ENCODE measurements around the gene DENND6B. TPM values are rescaled to one million over a fixed set of nuclear protein-coding genes. Genes with fewer than 3 reads are reported as not detected.
A peak's percentile ranks its signal among the peaks of the same experiment; 100 is the strongest.

DENND6B gene
- total RNA-seq, 1 experiment from 2014 or later, result 14.3 TPM

DNA sequence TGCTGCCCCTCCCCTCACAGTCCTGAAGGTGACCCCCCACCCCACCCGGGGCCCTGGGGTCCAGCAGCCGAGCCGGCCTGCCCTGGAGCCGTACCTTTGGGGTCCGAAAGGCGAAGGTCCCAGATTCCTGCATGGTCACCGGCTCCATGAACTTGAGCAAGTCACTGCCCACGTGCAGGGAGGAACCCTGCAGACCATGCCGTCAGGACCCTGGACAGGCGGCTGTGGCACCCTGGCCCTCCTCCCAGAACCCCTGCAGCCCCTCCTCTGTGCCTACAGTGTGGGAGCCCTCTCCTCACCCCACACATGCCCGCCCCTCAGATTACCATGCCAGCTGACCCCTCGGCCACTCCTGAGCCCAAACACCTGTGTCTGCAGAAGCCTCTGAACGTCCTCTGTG is 42.3 kb downstream of the DENND6B start:
- no peak overlapping the region for H3K27ac ChIP-seq
- H3K4me1 ChIP-seq (replicated peaks; ENCODE audit: insufficient read depth), result peaks cover 38% of the 10 kb centered on the region
- H3K79me2 ChIP-seq (ENCODE audit: low read depth), result peaks cover 39% of the 10 kb centered on the region
- TF ChIP-seq, protein P1, sequence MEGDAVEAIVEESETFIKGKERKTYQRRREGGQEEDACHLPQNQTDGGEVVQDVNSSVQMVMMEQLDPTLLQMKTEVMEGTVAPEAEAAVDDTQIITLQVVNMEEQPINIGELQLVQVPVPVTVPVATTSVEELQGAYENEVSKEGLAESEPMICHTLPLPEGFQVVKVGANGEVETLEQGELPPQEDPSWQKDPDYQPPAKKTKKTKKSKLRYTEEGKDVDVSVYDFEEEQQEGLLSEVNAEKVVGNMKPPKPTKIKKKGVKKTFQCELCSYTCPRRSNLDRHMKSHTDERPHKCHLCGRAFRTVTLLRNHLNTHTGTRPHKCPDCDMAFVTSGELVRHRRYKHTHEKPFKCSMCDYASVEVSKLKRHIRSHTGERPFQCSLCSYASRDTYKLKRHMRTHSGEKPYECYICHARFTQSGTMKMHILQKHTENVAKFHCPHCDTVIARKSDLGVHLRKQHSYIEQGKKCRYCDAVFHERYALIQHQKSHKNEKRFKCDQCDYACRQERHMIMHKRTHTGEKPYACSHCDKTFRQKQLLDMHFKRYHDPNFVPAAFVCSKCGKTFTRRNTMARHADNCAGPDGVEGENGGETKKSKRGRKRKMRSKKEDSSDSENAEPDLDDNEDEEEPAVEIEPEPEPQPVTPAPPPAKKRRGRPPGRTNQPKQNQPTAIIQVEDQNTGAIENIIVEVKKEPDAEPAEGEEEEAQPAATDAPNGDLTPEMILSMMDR (conservative IDR thresholded peaks at IDR 0.05), result no peak
- no peak for TF ChIP-seq EZH2 (IDR thresholded peaks at IDR 0.05; ENCODE audit: low read depth)
- peaks cover 28% of the 10 kb centered on the region for H4K20me1 ChIP-seq (ENCODE audit: insufficient read depth)
- no TSS peak for BruUV-seq (replicated peaks)
- H3K4me2 ChIP-seq, result no peak overlapping the region
- no peak for DNase-seq
- H3K36me3 ChIP-seq (ENCODE audit: low read depth), result peaks cover 56% of the 10 kb centered on the region
- no peaks in the 10 kb centered on the region for H3K27me3 ChIP-seq (ENCODE audit: insufficient read depth, low read depth)
- H3K9me3 ChIP-seq (ENCODE audit: insufficient read depth, low read depth), result no peaks in the 10 kb centered on the region
- H3F3A ChIP-seq (ENCODE audit: insufficient read depth, low read depth), result peaks cover 55% of the 10 kb centered on the region
- no peak overlapping the region for H2AFZ ChIP-seq
- intact Hi-C loops (cut with micrococcal nuclease; ENCODE audit: unreplicated experiment), result no loop called here
- no peaks in the 10 kb centered on the region for H3K9me2 ChIP-seq (ENCODE audit: insufficient read depth)
- ChIA-PET CTCF (no interaction called here), POLR2A (ENCODE audit: unreplicated experiment) (no interaction called here)
- H3K4me3 ChIP-seq, result no peak overlapping the region

DNA sequence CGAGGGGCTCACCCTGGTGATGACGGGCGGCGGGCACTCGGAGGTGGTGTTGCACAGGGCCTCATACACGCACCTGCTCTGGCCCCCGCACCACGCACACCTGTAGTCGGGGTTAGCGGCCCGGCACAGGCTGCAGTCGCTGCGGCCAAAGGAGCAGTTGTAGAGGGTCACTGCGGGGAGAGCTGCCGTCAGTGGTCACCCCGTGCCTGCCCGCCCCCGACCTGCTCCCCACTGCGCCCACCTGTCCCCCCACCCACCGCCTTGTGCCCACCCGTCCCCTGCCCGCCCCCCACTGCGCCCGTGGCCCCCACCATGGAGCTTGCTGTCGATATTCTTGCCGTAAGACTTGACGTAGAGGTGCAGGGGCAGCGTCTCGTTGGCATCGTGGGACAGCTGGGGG is 43.0 kb downstream of the DENND6B start:
- no peak for DNase-seq
- Histone ChIP-seq H3F3A (ENCODE audit: insufficient read depth, low read depth) (peaks cover 59% of the 10 kb centered on the region), H3K4me1 (replicated peaks; ENCODE audit: insufficient read depth) (peaks cover 38% of the 10 kb centered on the region), H3K4me3 (no peak overlapping the region), H4K20me1 (ENCODE audit: insufficient read depth) (peaks cover 27% of the 10 kb centered on the region), H3K9me2 (ENCODE audit: insufficient read depth) (no peaks in the 10 kb centered on the region), H3K27ac (no peak overlapping the region), H3K27me3 (ENCODE audit: insufficient read depth, low read depth) (no peaks in the 10 kb centered on the region), H3K4me2 (peak overlapping the region; percentile 75), H2AFZ (no peak overlapping the region), H3K9me3 (ENCODE audit: insufficient read depth, low read depth) (no peaks in the 10 kb centered on the region), H3K79me2 (ENCODE audit: low read depth) (peaks cover 32% of the 10 kb centered on the region), H3K36me3 (ENCODE audit: low read depth) (peaks cover 56% of the 10 kb centered on the region)
- ChIA-PET POLR2A (ENCODE audit: unreplicated experiment) (no interaction called here), CTCF (no interaction called here)
- BruUV-seq (replicated peaks), result no TSS peak
- intact Hi-C loops (cut with micrococcal nuclease; ENCODE audit: unreplicated experiment), result loop anchor here (2.0 kb wide), 1 partner anchor 59 kb away; the partner anchor contains the start of gene PPP6R2
- TF ChIP-seq EZH2 (IDR thresholded peaks at IDR 0.05; ENCODE audit: low read depth), result no peak
- TF ChIP-seq, protein P1 (conservative IDR thresholded peaks at IDR 0.05), result no peak

DNA sequence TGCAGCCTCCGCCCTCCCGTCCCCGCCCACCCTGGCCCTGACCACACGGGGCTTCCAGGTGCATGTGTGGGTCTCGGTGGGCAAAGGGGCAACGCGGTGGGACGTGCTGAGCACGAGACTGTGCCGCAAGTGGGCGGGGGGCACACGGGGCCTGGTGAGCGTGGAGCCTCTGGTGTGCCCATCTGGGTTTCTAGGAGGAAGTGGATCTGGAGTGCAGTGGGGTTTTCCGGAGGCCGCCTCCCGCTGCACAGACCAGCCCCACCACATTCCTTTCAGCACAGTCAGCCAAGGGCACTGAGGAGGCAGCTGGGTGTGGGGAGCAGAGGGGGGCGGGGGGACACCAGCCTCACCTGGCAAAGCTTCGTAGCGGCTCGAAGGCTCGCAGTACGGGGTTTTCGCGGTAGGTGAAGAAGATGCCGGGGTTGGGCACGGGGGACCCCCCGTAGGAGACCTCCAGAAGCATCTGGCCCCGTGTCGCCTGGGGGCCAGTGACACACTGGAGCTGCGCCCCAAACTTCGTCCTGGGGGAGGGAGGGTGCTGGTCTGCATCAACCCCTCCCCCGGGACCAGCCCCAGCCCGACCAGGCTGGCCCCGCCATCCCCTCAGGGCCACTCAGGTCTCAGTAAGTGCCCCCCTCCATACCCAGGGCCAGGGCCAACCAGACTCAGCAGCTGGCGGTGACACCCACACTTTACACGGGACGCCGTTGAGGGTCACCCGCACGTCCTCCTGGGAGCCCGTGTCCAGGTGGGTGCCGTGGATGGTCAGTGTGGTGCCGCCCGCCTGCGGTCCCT is 44.3 kb downstream of the DENND6B start:
- Histone ChIP-seq H3K27me3 (ENCODE audit: insufficient read depth, low read depth) (no peaks in the 10 kb centered on the region), H2AFZ (no peak overlapping the region), H3K79me2 (ENCODE audit: low read depth) (peaks cover 21% of the 10 kb centered on the region), H3F3A (ENCODE audit: insufficient read depth, low read depth) (peaks cover 57% of the 10 kb centered on the region), H4K20me1 (ENCODE audit: insufficient read depth) (peaks cover 16% of the 10 kb centered on the region), H3K4me3 (peak overlapping the region; percentile 45), H3K27ac (peak overlapping the region; percentile 73), H3K4me1 (replicated peaks; ENCODE audit: insufficient read depth) (peaks cover 38% of the 10 kb centered on the region), H3K9me3 (ENCODE audit: insufficient read depth, low read depth) (no peaks in the 10 kb centered on the region), H3K4me2 (peak overlapping the region; percentile 75), H3K9me2 (ENCODE audit: insufficient read depth) (no peaks in the 10 kb centered on the region), H3K36me3 (ENCODE audit: low read depth) (peaks cover 54% of the 10 kb centered on the region)
- DNase-seq, result peak; percentile 93 to 99
- intact Hi-C loops (cut with micrococcal nuclease; ENCODE audit: unreplicated experiment), result loop anchor here (1.0 to 2.0 kb wide), 3 partner anchors 11 to 60 kb away; partner anchors contain the start of gene PPP6R2
- CTCF ChIA-PET, result no interaction called here
- no peak for TF ChIP-seq EZH2 (IDR thresholded peaks at IDR 0.05; ENCODE audit: low read depth)
- TF ChIP-seq, protein P1 (conservative IDR thresholded peaks at IDR 0.05), result no peak
- BruUV-seq (replicated peaks), result no TSS peak
- POLR2A ChIA-PET (ENCODE audit: unreplicated experiment), result interaction anchor here (0.6 kb wide), 1 partner anchor 11 kb away, joined by 9 read pairs; no protein-coding TSS in a partner anchor
